Measurements from ENCODE around the gene SPRING1.

Gene SPRING1

GRCh38 chr12:116708826-116709756 is 28.8 kb downstream of the SPRING1 start:
- no peak for DNase-seq (ENCODE audit: low read depth)

DNA sequence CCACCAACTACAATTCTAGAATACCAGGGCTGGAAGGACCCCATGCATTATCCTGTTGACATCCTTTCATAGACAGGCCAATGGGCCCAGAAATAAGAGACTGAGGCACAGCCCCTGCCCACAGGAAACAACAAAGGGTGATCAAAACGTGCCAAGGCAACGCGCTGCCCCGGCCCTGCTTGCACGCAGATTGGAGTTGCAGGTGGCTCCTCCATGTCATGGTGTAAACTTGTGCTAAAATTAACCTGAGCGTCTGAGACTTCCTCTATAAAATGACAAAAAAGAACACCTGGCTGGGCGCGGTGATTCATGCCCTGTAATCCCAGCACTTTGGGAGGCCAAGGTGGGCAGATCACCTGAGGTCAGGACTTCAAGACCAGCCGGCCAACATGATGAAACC is 30.1 kb downstream of the SPRING1 start:
- DNase-seq (ENCODE audit: low read depth) = no peak

- DNase-seq (ENCODE audit: low read depth) = peak; percentile 45
These were observed 34.6 kb downstream of the SPRING1 start for GRCh38 chr12:116703214-116703795.

DNA sequence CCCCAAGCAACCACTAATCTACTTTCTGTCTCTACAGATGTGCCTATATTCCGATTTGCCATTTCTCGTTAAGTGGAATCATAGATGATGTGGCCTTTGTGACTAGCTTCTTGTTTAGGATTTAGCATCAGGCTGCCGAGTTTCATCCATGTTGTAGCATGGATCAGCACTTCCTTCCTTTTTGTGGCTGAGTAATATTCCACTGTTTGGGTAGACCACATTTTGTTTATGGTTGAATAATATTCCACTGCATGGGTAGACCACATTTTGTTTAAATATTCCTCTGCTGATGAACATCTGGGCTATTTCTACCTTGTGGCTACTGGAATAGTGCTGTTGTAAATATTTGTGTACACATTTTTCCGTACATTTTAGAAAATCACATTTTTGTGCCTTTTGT is 36.4 kb downstream of the SPRING1 start:
- DNase-seq (ENCODE audit: low read depth) = no peak

DNA sequence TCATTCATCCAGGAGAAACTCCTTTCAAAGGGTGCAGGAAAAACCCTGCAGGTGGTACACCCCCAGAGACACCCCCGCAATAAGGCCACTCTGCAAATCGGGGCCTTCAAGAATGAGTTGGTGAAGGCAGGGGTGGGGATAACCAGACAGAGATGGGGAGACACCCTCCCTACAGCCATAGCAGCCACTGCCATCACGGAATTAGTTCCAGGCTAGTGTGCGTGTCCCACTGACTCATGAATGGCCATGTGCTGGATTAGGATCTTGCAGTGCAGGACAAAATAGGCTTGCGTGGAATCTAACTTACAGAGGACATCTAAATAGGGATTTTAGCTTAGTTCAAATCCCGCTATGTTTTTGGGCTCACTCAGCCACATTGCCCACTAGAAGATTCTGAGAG is 37.8 kb downstream of the SPRING1 start:
- no peak for DNase-seq (ENCODE audit: low read depth)

DNA sequence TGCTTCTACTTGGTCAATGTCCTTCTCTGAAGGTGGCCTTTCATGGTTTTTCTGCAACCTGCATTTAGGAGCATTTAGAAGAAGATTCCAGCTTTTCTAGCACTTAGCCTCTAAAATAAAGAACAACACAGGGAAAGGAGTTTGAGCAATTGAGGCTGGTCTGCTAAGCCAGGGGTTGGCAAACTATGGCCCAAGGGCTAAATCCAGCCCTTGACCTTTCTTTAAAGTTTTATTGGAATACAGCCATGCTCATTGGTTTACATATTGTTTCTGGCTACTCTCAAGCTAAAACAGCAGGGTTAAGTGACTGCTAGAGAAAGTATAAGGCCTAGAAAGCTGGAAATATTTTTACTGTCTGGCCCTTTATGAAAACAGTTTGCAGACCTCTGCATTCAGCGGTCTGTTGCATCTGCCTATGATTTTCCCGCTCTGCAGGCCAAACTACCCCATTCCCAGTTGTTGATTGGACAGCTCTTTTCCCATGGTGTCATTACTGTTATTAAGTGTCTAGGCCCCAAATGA is 39.3 kb downstream of the SPRING1 start:
- DNase-seq (ENCODE audit: low read depth) = no peak

DNA sequence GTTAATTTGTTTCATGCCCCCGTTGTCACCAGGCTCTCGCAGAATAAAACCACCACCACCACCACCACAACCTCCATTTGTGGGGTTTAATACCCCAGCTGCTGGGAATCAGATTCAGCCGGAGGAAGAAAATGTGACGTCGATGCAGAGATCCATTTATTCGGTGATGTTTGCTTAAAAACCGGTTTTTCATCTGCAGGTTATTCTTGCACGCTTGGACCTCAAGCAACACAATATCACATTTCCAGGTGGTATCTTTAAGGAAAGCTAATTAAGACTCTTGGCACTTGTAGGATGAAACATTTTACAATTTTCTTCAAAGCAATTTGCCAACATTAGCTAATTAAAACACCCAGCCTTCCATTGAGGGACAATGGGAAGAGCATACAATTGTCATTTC is 39.8 kb downstream of the SPRING1 start:
- no peak for DNase-seq (ENCODE audit: low read depth)

DNA sequence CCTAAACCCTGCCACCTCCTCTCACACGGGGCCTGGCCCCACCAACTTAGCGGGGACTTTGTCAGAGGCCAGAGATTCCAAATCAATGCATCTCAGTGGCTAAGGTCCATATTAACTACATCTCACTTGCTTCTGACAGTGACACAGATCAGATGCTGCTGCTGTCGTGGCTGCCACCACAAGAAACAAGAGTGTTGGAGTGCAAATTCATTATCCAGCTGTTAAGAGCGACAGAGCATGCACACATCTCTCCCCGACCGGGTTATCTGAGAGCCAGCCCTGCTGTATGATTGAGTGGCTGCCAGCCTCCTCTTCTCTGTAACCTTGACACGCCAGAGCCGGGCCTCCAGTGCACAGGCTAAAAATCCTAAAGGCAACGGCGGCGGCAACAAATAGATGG is 40.2 kb downstream of the SPRING1 start:
- DNase-seq (ENCODE audit: low read depth) = no peak

- DNase-seq (ENCODE audit: low read depth) = no peak
These were observed 40.6 kb downstream of the SPRING1 start for GRCh38 chr12:116697305-116697704.

- no peak for DNase-seq (ENCODE audit: low read depth)
These were observed 42.5 kb downstream of the SPRING1 start for GRCh38 chr12:116695464-116695725.

DNA sequence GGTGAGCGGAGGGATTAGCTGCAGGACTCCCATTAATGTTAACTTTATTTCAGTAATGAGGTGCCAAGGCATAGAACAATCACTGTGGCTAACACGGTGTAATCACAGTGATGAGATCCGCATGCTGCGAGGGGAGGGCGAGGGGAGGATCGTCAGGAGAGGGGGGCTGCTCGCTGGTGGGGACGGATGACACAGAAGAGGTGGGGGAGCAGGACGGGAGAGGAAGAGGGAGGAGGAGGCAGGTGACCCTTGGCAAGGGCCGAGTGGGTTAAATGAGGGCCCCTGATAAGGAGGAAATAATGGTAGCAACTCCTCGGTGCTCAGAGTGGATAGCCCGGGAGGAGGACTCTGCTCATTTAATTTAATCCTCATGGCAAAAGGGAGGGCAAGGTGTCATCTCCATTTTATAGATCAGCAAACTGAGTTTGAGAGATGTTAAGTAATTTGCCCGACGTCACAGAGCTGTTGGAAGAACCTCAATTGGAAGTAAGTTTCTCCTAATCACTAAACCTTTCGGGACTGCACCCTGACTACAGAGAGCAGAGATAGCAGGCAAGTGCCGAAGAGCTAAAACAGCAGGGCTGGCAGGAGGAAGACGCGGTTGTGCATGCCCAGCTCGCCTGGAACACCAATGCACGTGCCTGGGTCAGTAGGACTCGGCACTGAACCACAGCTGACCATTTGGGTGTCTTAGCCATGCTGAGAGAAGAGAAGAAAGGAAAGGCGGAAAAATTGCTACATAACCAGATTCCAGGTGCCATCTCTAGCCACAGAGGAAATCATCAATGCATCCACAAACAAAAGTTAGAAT is 43.0 kb downstream of the SPRING1 start:
- no peak for DNase-seq (ENCODE audit: low read depth)

GRCh38 chr12:116693286-116694227 is 44.3 kb downstream of the SPRING1 start:
- no peak for DNase-seq (ENCODE audit: low read depth)

- DNase-seq (ENCODE audit: low read depth) = no peak
These were observed 45.3 kb downstream of the SPRING1 start for GRCh38 chr12:116692605-116693004.

- DNase-seq (ENCODE audit: low read depth) = no peak
These were observed 46.2 kb downstream of the SPRING1 start for GRCh38 chr12:116691636-116692035.

DNA sequence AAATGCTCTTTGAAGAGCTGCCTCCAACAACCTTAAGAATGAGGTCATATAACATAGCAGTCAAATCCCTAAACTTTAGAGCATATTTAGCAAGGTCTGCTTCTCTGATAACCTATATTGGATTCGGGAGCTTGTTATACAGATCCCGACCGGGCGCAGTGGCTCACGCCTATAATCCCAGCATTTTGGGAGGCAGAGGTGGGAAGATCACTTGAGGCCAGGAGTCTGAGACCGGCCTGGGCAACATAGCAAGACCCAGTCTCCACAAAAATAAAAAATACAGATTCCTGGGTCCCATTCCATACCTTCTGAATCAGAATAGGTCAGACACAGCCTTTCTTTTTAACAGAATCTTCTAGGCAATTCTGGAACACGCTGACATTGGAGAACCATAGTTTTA is 46.7 kb downstream of the SPRING1 start:
- no peak for DNase-seq (ENCODE audit: low read depth)

DNA sequence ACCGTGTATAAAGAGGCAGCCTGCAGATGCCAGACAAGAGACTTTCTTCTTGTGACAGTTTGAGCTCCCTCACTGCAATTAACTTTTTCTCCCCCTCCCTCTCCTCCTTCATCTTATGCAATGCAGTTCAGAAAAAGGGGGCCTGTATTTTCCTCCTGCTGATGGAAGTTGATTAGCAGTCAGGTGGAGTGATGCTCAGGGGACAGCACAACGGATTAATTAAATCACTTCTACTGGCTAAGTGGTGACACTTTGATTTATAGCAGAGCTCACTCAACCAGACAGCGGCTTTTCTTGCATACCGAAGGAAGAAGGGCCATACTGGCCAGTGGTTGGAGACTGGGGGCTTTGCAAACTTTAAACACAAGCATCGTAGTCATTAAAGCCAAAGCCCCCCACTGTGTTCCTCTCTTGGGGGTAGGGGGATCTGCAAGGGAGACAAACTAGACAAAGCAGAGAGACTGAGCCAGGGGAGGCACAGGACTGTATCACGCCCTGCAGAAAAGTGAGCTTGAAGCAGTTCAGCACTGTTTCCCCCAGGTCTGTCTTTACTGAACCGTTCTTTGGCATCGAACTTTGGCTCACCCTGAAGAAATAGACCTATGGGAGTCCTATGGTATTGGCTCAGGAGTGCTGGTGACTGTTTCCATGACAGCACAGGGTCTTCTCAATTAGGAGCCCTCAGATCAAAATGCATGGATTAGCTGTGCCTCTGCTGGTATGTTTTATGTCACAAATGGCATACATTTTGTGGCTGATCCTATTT is 47.7 kb downstream of the SPRING1 start:
- DNase-seq (ENCODE audit: low read depth) = no peak

DNA sequence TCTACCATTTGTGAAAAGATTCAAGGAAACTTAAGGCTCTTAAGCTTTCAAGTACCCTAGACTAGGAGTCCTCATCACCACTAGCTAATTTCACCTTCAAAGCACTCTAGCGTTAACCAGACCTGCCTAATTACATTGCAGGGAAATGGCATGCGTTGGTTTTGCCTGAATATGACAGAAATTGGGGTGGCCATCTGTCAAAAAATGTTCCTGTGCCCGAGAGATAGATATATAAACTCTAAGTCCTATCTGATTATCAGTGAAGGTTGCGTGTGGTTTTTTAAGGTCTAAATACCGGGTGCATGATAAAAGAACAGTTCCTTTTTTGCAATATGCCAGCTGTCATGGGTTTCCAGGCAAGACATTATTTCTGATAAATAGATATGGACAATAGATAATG is 48.3 kb downstream of the SPRING1 start:
- DNase-seq (ENCODE audit: low read depth) = no peak

Measured in CMK (cell line).